Sciatic nerve (tissue), 2 donors: ENCODE results near the gene CBFA2T3. TPM values are rescaled to one million over a fixed set of nuclear protein-coding genes. Genes with fewer than 3 reads are reported as not detected.
"Not testable (repeated sequence)": the region's sequence is repeated elsewhere in the genome, so short reads cannot be mapped to it uniquely, and the experiment has no call there.

ENCODE experiments used
- ATAC-seq: fragments of 200-7000 bp; cut with Tn5 transposase; one replicate; pipeline ENCODE4 v1.9.1; 2020; ENCODE audit warnings: mild to moderate bottlenecking, moderate library complexity
- DNase-seq: peaks from one replicate; pipeline ENCODE4 v3.0.0-alpha.2; 2020; ENCODE audit warnings: low spot score
- intact Hi-C: fragments of 100-400 bp; cut with DNase I; formaldehyde crosslinking; loops from one replicate; pipeline ENCODE4 v1.14.2; 2022
- total RNA-seq: library from RNA; stranded (reverse); fragmentation: NEBNext Ultra II Directional; extraction: Animal tissue kit (Norgen Biotek cat#: 25700); gene quantifications from one replicate; pipeline ENCODE4 v1.2.1, GENCODE V29; 2021
- donor health status: DM: no; HTN: no; CAD: no.
- donor health status: DM: no; HTN: no; CAD: no.

CBFA2T3 gene
- total RNA-seq, result 8.2 TPM

- intact Hi-C loops, result no loop called here
- DNase-seq (peak; percentile 79), ATAC-seq (peak; percentile 86)
Measured at GRCh38 chr16:88977018-88977811, at the start of gene CBFA2T3. Gene CBFA2T3, minus strand, starts transcription at chr16:88977207. Its CDS starts 400 bp downstream, at chr16:88976807.

- no peak for DNase-seq
- intact Hi-C loops, result no loop called here
- ATAC-seq, result no peak
Measured at GRCh38 chr16:89026121-89026612, 49.2 kb upstream of the CBFA2T3 start.

GRCh38 chr16:89025636-89026035, 48.6 kb upstream of the CBFA2T3 start:
- intact Hi-C loops, result no loop called here
- no peak for DNase-seq
- no peak for ATAC-seq

GRCh38 chr16:89024546-89025060, 47.6 kb upstream of the CBFA2T3 start:
- intact Hi-C loops, result no loop called here
- ATAC-seq (no peak), DNase-seq (no peak)

- no peak for DNase-seq
- ATAC-seq, result no peak
- intact Hi-C loops, result no loop called here
Measured at GRCh38 chr16:89023621-89024511, 46.9 kb upstream of the CBFA2T3 start.

- intact Hi-C loops, result no loop called here
- ATAC-seq (no peak), DNase-seq (no peak)
Measured at GRCh38 chr16:89023151-89023551, 46.1 kb upstream of the CBFA2T3 start.

- DNase-seq, result no peak
Measured at GRCh38 chr16:89022051-89022836, 45.2 kb upstream of the CBFA2T3 start.

GRCh38 chr16:89020925-89021595, 44.1 kb upstream of the CBFA2T3 start:
- ATAC-seq (no peak), DNase-seq (no peak)
- intact Hi-C loops, result no loop called here

More at GRCh38 chr16:89022051-89022836, 45.2 kb upstream of the CBFA2T3 start:
- intact Hi-C loops, result no loop called here
- no peak for ATAC-seq

GRCh38 chr16:89020068-89020924, 43.3 kb upstream of the CBFA2T3 start:
- intact Hi-C loops, result no loop called here
- ATAC-seq (no peak), DNase-seq (no peak)

GRCh38 chr16:89019511-89019910, 42.5 kb upstream of the CBFA2T3 start:
- ATAC-seq, result no peak
- DNase-seq, result no peak
- intact Hi-C loops, result no loop called here

GRCh38 chr16:89018282-89019158, 41.5 kb upstream of the CBFA2T3 start:
- ATAC-seq, result no peak
- no peak for DNase-seq
- intact Hi-C loops, result no loop called here

GRCh38 chr16:89017543-89018281, 40.7 kb upstream of the CBFA2T3 start:
- intact Hi-C loops, result no loop called here
- ATAC-seq (no peak), DNase-seq (no peak)

- DNase-seq, ATAC-seq, intact Hi-C loops: not testable (repeated sequence)
Measured at GRCh38 chr16:89016561-89016960, 39.6 kb upstream of the CBFA2T3 start.

- ATAC-seq (no peak), DNase-seq (no peak)
- intact Hi-C loops, result no loop called here
Measured at GRCh38 chr16:89015271-89015859, 38.4 kb upstream of the CBFA2T3 start.

GRCh38 chr16:89014403-89015230, 37.6 kb upstream of the CBFA2T3 start:
- no peak for ATAC-seq
- intact Hi-C loops, result no loop called here
- DNase-seq, result no peak
